ENCODE data around the gene EEIG1.

- no peak for TF ChIP-seq CTCF (IDR thresholded peaks at IDR 0.05)
- TF ChIP-seq POLR2A (IDR thresholded peaks at IDR 0.05), result no peak
- TF ChIP-seq POLR2AphosphoS5 (IDR thresholded peaks at IDR 0.05), result no peak
These were observed 35.5 kb downstream of the EEIG1 start for GRCh38 chr9:127945338-127945737.
